BLaER1 treated with 17β-estradiol and CSF1 and Interleukin-3, amounts not matched to agents 10 nM and 100 nM (cell line): ENCODE measurements around the gene MFF.
A peak's percentile ranks its signal among the peaks of the same experiment; 100 is the strongest.

ENCODE experiments used
- H3K27ac ChIP-seq, 11 experiments: shearing (Covaris generic); formaldehyde crosslinking; 2 replicates each; pipeline ENCODE4 v1.8.1; 2022
- H3K27me3 ChIP-seq, 11 experiments: shearing (Covaris generic); formaldehyde crosslinking; 2 replicates each; pipeline ENCODE4 v1.8.1; 2022
- H3K36me3 ChIP-seq, 11 experiments: shearing (Covaris generic); formaldehyde crosslinking; 2 replicates each; pipeline ENCODE4 v1.8.1; 2022
- H3K4me1 ChIP-seq, 10 experiments: shearing (Covaris generic); formaldehyde crosslinking; 2 replicates each; pipeline ENCODE4 v1.8.1; 2022
- H3K4me2 ChIP-seq, 11 experiments: shearing (Covaris generic); formaldehyde crosslinking; 2 replicates each; pipeline ENCODE4 v1.8.1; 2022
- H3K4me3 ChIP-seq, 10 experiments: shearing (Covaris generic); formaldehyde crosslinking; 2 replicates each; pipeline ENCODE4 v1.8.1; 2022
- H3K9ac ChIP-seq, 11 experiments: shearing (Covaris generic); formaldehyde crosslinking; 2 replicates each; pipeline ENCODE4 v1.8.1; 2022
- H3K9me3 ChIP-seq, 11 experiments: shearing (Covaris generic); formaldehyde crosslinking; replicated peaks in 1 of 11; 2 replicates each; pipeline ENCODE4 v1.8.1; 2022
- H4K20me1 ChIP-seq, 11 experiments: shearing (Covaris generic); formaldehyde crosslinking; 2 replicates each; pipeline ENCODE4 v1.8.1; 2022
- Cebpa-rat ChIP-seq, 11 experiments: shearing (Covaris generic); IDR thresholded peaks; 2 replicates each; pipeline ENCODE4 v1.8.1; 2022

Gene MFF

GRCh38 chr2:227324995-227325838 is at the start of gene MFF:
Gene MFF, plus strand, starts transcription at chr2:227325251. Its CDS starts 5,415 bp downstream, at chr2:227330666.
- Histone ChIP-seq H3K9ac (peak within 1 kb of the TSS; percentile 86 to 98 (median 95)), H3K4me2 (peak within 1 kb of the TSS; percentile 72 to 93 (median 88)), H3K27me3 (no peaks in the 10 kb centered on the region), H4K20me1 (peaks cover 0 to 28% (median 9%) of the 10 kb centered on the region in 11 experiments; a peak in 9 of 22 replicates), H3K9me3 (peaks cover 12 to 35% (median 26%) of the 10 kb centered on the region in 11 experiments; a peak in 21 of 22 replicates), H3K36me3 (peaks cover 10 to 31% (median 19%) of the 10 kb centered on the region in 11 experiments; a peak in 20 of 22 replicates), H3K27ac (peak within 1 kb of the TSS; percentile 88 to 96 (median 94)), H3K4me1 (peaks cover 22 to 48% (median 35%) of the 10 kb centered on the region in 10 experiments), H3K4me3 (peak within 1 kb of the TSS; percentile 83 to 99 (median 90))
- TF ChIP-seq Cebpa-rat (IDR thresholded peaks at IDR 0.05): no peak

- H3K9ac ChIP-seq: no peak overlapping the region
- no peak overlapping the region for H3K27ac ChIP-seq
- peaks cover 0 to 17% (median 0%) of the 10 kb centered on the region in 11 experiments; a peak in 4 of 22 replicates for H3K9me3 ChIP-seq
- no peak overlapping the region for H3K4me2 ChIP-seq
- no peaks in the 10 kb centered on the region for H3K27me3 ChIP-seq
- H3K4me1 ChIP-seq: no peaks in the 10 kb centered on the region
- H3K36me3 ChIP-seq: no peaks in the 10 kb centered on the region
- no peak for TF ChIP-seq Cebpa-rat (IDR thresholded peaks at IDR 0.05)
- H4K20me1 ChIP-seq: no peaks in the 10 kb centered on the region
- H3K4me3 ChIP-seq: no peak overlapping the region
Observed at GRCh38 chr2:227280895-227281294, 44.2 kb upstream of the MFF start.

- Histone ChIP-seq H3K9ac (no peak overlapping the region), H3K4me1 (no peaks in the 10 kb centered on the region), H3K4me3 (no peak overlapping the region), H4K20me1 (no peaks in the 10 kb centered on the region), H3K36me3 (no peaks in the 10 kb centered on the region), H3K4me2 (no peak overlapping the region), H3K27ac (no peak overlapping the region), H3K9me3 (peaks cover 0 to 13% (median 0%) of the 10 kb centered on the region in 11 experiments; a peak in 4 of 22 replicates), H3K27me3 (no peaks in the 10 kb centered on the region)
- no peak for TF ChIP-seq Cebpa-rat (IDR thresholded peaks at IDR 0.05)
Observed at GRCh38 chr2:227285741-227286236, 39.3 kb upstream of the MFF start.

GRCh38 chr2:227287771-227288170 is 37.3 kb upstream of the MFF start:
- H3K9ac ChIP-seq: no peak overlapping the region
- H3K27me3 ChIP-seq: no peaks in the 10 kb centered on the region
- peaks cover 0 to 8% (median 0%) of the 10 kb centered on the region in 11 experiments; a peak in 4 of 22 replicates for H3K9me3 ChIP-seq
- no peaks in the 10 kb centered on the region for H4K20me1 ChIP-seq
- no peaks in the 10 kb centered on the region for H3K4me1 ChIP-seq
- H3K27ac ChIP-seq: no peak overlapping the region
- no peaks in the 10 kb centered on the region for H3K36me3 ChIP-seq
- no peak overlapping the region for H3K4me2 ChIP-seq
- no peak for TF ChIP-seq Cebpa-rat (IDR thresholded peaks at IDR 0.05)
- H3K4me3 ChIP-seq: no peak overlapping the region

- H3K4me3 ChIP-seq: no peak overlapping the region
- no peaks in the 10 kb centered on the region for H4K20me1 ChIP-seq
- H3K4me1 ChIP-seq: no peaks in the 10 kb centered on the region
- no peak for TF ChIP-seq Cebpa-rat (IDR thresholded peaks at IDR 0.05)
- no peak overlapping the region for H3K9ac ChIP-seq
- H3K27ac ChIP-seq: no peak overlapping the region
- H3K27me3 ChIP-seq: no peaks in the 10 kb centered on the region
- H3K9me3 ChIP-seq: no peaks in the 10 kb centered on the region
- H3K36me3 ChIP-seq: no peaks in the 10 kb centered on the region
- no peak overlapping the region for H3K4me2 ChIP-seq
Observed at GRCh38 chr2:227292314-227292713, 32.7 kb upstream of the MFF start.

- H3K36me3 ChIP-seq: no peaks in the 10 kb centered on the region
- no peaks in the 10 kb centered on the region for H3K4me1 ChIP-seq
- H3K4me3 ChIP-seq: no peak overlapping the region
- no peak overlapping the region for H3K4me2 ChIP-seq
- H3K27me3 ChIP-seq: no peaks in the 10 kb centered on the region
- TF ChIP-seq Cebpa-rat (IDR thresholded peaks at IDR 0.05): no peak
- no peak overlapping the region for H3K9ac ChIP-seq
- no peak overlapping the region for H3K27ac ChIP-seq
- no peaks in the 10 kb centered on the region for H3K9me3 ChIP-seq
- H4K20me1 ChIP-seq: no peaks in the 10 kb centered on the region
Observed at GRCh38 chr2:227293531-227293930, 31.5 kb upstream of the MFF start.

- Histone ChIP-seq H3K27ac (no peak overlapping the region), H4K20me1 (no peaks in the 10 kb centered on the region), H3K4me2 (no peak overlapping the region), H3K9me3 (peaks cover 0 to 10% (median 0%) of the 10 kb centered on the region in 11 experiments; a peak in 1 of 22 replicates), H3K36me3 (peaks cover 0 to 10% (median 0%) of the 10 kb centered on the region in 11 experiments; a peak in 1 of 22 replicates), H3K4me1 (no peaks in the 10 kb centered on the region), H3K4me3 (no peak overlapping the region), H3K27me3 (no peaks in the 10 kb centered on the region), H3K9ac (no peak overlapping the region)
- no peak for TF ChIP-seq Cebpa-rat (IDR thresholded peaks at IDR 0.05)
Observed at GRCh38 chr2:227295806-227296205, 29.2 kb upstream of the MFF start.

- H3K4me3 ChIP-seq: no peak overlapping the region
- no peak for TF ChIP-seq Cebpa-rat (IDR thresholded peaks at IDR 0.05)
- no peak overlapping the region for H3K4me2 ChIP-seq
- no peaks in the 10 kb centered on the region for H3K4me1 ChIP-seq
- no peak overlapping the region for H3K27ac ChIP-seq
- H3K9me3 ChIP-seq: peaks cover 0 to 10% (median 0%) of the 10 kb centered on the region in 11 experiments; a peak in 1 of 22 replicates
- no peaks in the 10 kb centered on the region for H3K27me3 ChIP-seq
- H4K20me1 ChIP-seq: no peaks in the 10 kb centered on the region
- no peak overlapping the region for H3K9ac ChIP-seq
- H3K36me3 ChIP-seq: peaks cover 0 to 20% (median 0%) of the 10 kb centered on the region in 11 experiments; a peak in 5 of 22 replicates
Observed at GRCh38 chr2:227296671-227297405, 28.2 kb upstream of the MFF start.

- Histone ChIP-seq H3K4me2 (no peak overlapping the region), H3K36me3 (peaks cover 0 to 27% (median 3%) of the 10 kb centered on the region in 11 experiments; a peak in 7 of 22 replicates), H3K9me3 (peaks cover 0 to 10% (median 0%) of the 10 kb centered on the region in 11 experiments; a peak in 1 of 22 replicates), H3K27ac (no peak overlapping the region), H3K4me1 (no peaks in the 10 kb centered on the region), H3K27me3 (no peaks in the 10 kb centered on the region), H3K4me3 (no peak overlapping the region), H3K9ac (no peak overlapping the region), H4K20me1 (no peaks in the 10 kb centered on the region)
- no peak for TF ChIP-seq Cebpa-rat (IDR thresholded peaks at IDR 0.05)
Observed at GRCh38 chr2:227301523-227301922, 23.5 kb upstream of the MFF start.
